ENCODE measurements around the gene OR11A1. TPM values are rescaled to one million over a fixed set of nuclear protein-coding genes. Genes with fewer than 3 reads are reported as not detected.

Gene OR11A1
- total RNA-seq, 1 donor from 2014 or later, result not detected

DNA sequence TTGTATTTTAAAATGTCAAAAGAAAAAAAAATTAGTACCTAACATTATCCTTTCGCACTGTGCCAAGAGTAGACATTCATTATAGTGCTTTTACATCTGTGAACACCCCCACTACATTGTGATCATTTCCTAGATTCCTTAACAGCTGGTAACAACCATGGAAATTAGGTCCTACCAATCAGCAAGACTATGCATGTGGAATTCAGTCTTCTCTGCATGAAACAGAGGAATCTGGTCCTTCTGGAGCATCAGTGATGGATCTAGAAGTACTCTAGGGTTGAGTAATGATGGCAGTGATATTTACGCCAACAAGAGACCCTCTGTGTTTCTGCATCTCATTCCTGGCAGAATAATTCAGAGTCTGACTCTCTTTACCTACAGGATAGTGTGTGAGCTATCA, 32.7 kb downstream of the OR11A1 start:
- Histone ChIP-seq H3K4me3 (ENCODE audit: low read length in 3 of 3) (no peak overlapping the region), H3K27me3 (ENCODE audit: control insufficient read depth in 3 of 3, insufficient read depth in 3 of 3, low read length in 3 of 3) (no peaks in the 10 kb centered on the region), H3K4me1 (ENCODE audit: control insufficient read depth in 3 of 3, insufficient read depth in 3 of 3, low read length in 3 of 3) (no peaks in the 10 kb centered on the region), H3K9me3 (ENCODE audit: control insufficient read depth in 3 of 3, low read length in 3 of 3) (no peaks in the 10 kb centered on the region), H3K9ac (ENCODE audit: low read depth in 1 of 3, low read length in 3 of 3) (no peak overlapping the region), H3K36me3 (ENCODE audit: control insufficient read depth in 3 of 3, insufficient read depth in 3 of 3, low read length in 3 of 3) (no peaks in the 10 kb centered on the region), H3K27ac (ENCODE audit: low read depth, low read length) (no peak overlapping the region)

DNA sequence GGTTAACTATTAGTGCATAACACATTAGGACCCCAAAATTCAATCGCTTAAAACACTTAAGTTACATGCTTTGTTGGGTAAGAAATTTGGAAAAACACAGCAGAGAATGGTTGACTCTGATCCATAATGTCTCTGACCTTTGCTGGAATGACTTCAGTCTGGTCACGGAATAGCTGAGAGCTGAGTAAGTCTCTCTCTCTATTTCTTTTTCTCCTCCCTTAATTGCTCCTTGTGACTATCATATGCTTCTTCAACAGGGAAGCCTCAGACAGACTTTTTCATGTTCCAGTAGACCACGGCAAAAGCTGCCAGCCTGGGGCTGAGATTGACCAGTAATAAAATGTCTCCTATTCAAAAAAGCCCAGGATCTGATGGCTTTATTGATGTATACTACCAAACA, 37.4 kb downstream of the OR11A1 start:
- Histone ChIP-seq H3K9me3 (ENCODE audit: control insufficient read depth in 3 of 3, low read length in 3 of 3) (no peaks in the 10 kb centered on the region), H3K9ac (ENCODE audit: low read depth in 1 of 3, low read length in 3 of 3) (no peak overlapping the region), H3K27me3 (ENCODE audit: control insufficient read depth in 3 of 3, insufficient read depth in 3 of 3, low read length in 3 of 3) (no peaks in the 10 kb centered on the region), H3K27ac (ENCODE audit: low read depth, low read length) (no peak overlapping the region), H3K4me3 (ENCODE audit: low read length in 3 of 3) (no peak overlapping the region), H3K36me3 (ENCODE audit: control insufficient read depth in 3 of 3, insufficient read depth in 3 of 3, low read length in 3 of 3) (no peaks in the 10 kb centered on the region), H3K4me1 (ENCODE audit: control insufficient read depth in 3 of 3, insufficient read depth in 3 of 3, low read length in 3 of 3) (no peaks in the 10 kb centered on the region)

DNA sequence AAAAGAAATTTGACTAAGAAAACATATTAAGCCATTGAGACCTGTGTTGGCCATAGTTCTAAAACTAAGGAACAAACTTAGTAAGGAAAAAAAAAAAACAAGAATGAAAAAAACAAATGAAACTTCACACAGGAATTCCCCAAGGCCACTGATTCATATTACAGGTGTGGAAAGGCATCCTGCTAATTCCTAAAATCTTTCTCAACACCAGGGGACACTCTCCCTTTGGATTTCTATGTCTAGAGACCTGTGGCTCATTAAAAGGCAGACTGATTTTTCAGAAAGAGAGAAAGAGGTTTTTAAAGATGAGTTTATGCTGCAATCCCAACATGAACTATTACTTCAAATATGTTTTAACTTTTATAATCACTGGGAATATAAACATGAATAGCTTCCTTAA, 42.3 kb downstream of the OR11A1 start, which contains the start of gene OR12D1:
TSS of gene OR12D1 (plus strand) at position 341 of the 400 bp plus-strand sequence.
- no peak within 1 kb of the TSS for H3K4me3 ChIP-seq (ENCODE audit: low read length in 3 of 3)
- H3K36me3 ChIP-seq (ENCODE audit: control insufficient read depth in 3 of 3, insufficient read depth in 3 of 3, low read length in 3 of 3), result no peaks in the 10 kb centered on the region
- no peaks in the 10 kb centered on the region for H3K4me1 ChIP-seq (ENCODE audit: control insufficient read depth in 3 of 3, insufficient read depth in 3 of 3, low read length in 3 of 3)
- peaks cover 0 to 2% (median 0%) of the 10 kb centered on the region in 3 donors for H3K9me3 ChIP-seq (ENCODE audit: control insufficient read depth in 3 of 3, low read length in 3 of 3)
- no peak within 1 kb of the TSS for H3K9ac ChIP-seq (ENCODE audit: low read depth in 1 of 3, low read length in 3 of 3)
- H3K27me3 ChIP-seq (ENCODE audit: control insufficient read depth in 3 of 3, insufficient read depth in 3 of 3, low read length in 3 of 3), result no peaks in the 10 kb centered on the region
- H3K27ac ChIP-seq (ENCODE audit: low read depth, low read length), result no peak within 1 kb of the TSS

DNA sequence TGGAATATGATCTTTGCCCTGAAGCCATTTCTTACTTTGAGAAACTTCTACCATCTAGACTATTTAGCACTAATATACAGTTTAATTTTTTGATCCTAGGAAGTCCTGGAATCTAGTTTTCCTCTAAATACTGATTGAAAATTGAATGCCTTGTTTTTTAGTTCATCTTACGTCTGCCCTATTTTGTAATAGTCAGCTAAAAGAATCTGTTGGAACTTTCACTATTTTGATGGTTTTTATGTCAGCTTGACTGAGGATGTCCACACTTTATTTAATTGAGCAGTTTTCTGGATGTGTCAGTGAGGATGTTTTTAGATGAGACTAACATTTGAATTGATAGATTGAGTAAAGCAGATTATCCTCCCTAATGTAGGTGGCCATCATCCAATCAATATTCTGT, 53.1 kb downstream of the OR11A1 start:
- no peaks in the 10 kb centered on the region for H3K9me3 ChIP-seq (ENCODE audit: control insufficient read depth in 3 of 3, low read length in 3 of 3)
- no peak overlapping the region for H3K27ac ChIP-seq (ENCODE audit: low read depth, low read length)
- H3K36me3 ChIP-seq (ENCODE audit: control insufficient read depth in 3 of 3, insufficient read depth in 3 of 3, low read length in 3 of 3), result no peaks in the 10 kb centered on the region
- H3K4me1 ChIP-seq (ENCODE audit: control insufficient read depth in 3 of 3, insufficient read depth in 3 of 3, low read length in 3 of 3), result no peaks in the 10 kb centered on the region
- no peak overlapping the region for H3K9ac ChIP-seq (ENCODE audit: low read depth in 1 of 3, low read length in 3 of 3)
- no peaks in the 10 kb centered on the region for H3K27me3 ChIP-seq (ENCODE audit: control insufficient read depth in 3 of 3, insufficient read depth in 3 of 3, low read length in 3 of 3)
- no peak overlapping the region for H3K4me3 ChIP-seq (ENCODE audit: low read length in 3 of 3)

DNA sequence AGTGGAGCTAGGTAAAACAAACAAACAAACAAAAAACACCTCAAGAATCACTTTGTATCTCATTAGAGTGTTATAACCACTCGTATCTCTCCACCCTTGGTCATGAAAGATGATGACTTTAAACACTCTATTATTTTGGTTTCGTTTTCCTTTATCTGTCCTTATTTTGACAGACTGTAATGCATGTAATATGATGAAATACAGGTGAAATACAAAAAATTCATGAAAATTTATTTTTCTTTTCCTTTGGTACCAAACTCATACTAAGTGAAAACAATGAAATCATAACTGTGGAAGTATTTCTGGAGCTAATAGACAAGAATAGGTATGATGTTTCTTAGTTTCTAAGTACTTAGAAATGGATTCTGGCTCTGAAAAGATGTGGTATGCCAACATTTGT, 57.3 kb downstream of the OR11A1 start:
- H3K36me3 ChIP-seq (ENCODE audit: control insufficient read depth in 3 of 3, insufficient read depth in 3 of 3, low read length in 3 of 3), result no peaks in the 10 kb centered on the region
- no peak overlapping the region for H3K9ac ChIP-seq (ENCODE audit: low read depth in 1 of 3, low read length in 3 of 3)
- H3K27me3 ChIP-seq (ENCODE audit: control insufficient read depth in 3 of 3, insufficient read depth in 3 of 3, low read length in 3 of 3), result no peaks in the 10 kb centered on the region
- H3K4me1 ChIP-seq (ENCODE audit: control insufficient read depth in 3 of 3, insufficient read depth in 3 of 3, low read length in 3 of 3), result no peaks in the 10 kb centered on the region
- no peaks in the 10 kb centered on the region for H3K9me3 ChIP-seq (ENCODE audit: control insufficient read depth in 3 of 3, low read length in 3 of 3)
- H3K27ac ChIP-seq (ENCODE audit: low read depth, low read length), result no peak overlapping the region
- no peak overlapping the region for H3K4me3 ChIP-seq (ENCODE audit: low read length in 3 of 3)

DNA sequence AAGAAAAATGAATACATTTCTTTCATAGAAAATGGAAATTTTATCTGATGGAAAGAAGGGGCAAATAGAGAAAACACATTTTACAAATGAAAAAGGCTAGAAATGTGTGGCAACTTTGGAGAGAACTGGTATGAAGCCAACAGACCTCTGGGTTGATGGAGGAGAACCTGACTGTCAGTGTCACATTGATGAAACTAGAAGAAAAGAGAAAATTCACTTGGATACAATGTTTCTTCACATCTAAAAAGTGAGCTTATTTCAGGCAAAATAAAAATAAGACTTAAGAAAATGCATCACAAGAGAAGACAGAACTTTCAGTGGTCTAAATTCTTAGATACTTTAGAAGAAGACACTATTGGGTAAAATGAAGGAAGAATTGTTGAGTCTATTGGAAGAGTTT, 61.5 kb downstream of the OR11A1 start, which contains the start of gene OR12D2:
TSS of gene OR12D2 (plus strand) at position 301 of the 400 bp plus-strand sequence. CDS start 1,069 bp downstream, outside the sequence.
- Histone ChIP-seq H3K9me3 (ENCODE audit: control insufficient read depth in 3 of 3, low read length in 3 of 3) (no peaks in the 10 kb centered on the region), H3K27ac (ENCODE audit: low read depth, low read length) (no peak within 1 kb of the TSS), H3K36me3 (ENCODE audit: control insufficient read depth in 3 of 3, insufficient read depth in 3 of 3, low read length in 3 of 3) (no peaks in the 10 kb centered on the region), H3K27me3 (ENCODE audit: control insufficient read depth in 3 of 3, insufficient read depth in 3 of 3, low read length in 3 of 3) (no peaks in the 10 kb centered on the region), H3K9ac (ENCODE audit: low read depth in 1 of 3, low read length in 3 of 3) (no peak within 1 kb of the TSS), H3K4me3 (ENCODE audit: low read length in 3 of 3) (no peak within 1 kb of the TSS), H3K4me1 (ENCODE audit: control insufficient read depth in 3 of 3, insufficient read depth in 3 of 3, low read length in 3 of 3) (no peaks in the 10 kb centered on the region)

DNA sequence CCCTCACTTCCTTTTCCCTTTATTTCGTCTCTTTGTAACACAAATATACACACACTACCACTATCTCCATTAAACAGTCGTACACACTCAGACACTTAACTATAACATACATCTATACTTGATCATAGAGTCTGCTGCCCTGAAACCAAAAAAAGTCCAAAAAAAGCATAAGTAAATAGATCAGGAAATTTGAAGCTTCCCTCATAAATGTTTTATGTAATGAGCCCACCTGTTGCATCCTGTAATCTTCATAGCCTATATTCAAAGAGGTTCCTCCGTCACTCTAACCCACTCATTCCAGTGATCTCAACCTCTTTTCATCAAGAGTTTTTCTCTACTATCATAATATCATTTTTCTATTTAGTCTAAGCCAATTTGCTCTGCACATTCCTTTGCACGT, 68.3 kb downstream of the OR11A1 start:
- Histone ChIP-seq H3K9ac (ENCODE audit: low read depth in 1 of 3, low read length in 3 of 3) (no peak overlapping the region), H3K36me3 (ENCODE audit: control insufficient read depth in 3 of 3, insufficient read depth in 3 of 3, low read length in 3 of 3) (no peaks in the 10 kb centered on the region), H3K27me3 (ENCODE audit: control insufficient read depth in 3 of 3, insufficient read depth in 3 of 3, low read length in 3 of 3) (no peaks in the 10 kb centered on the region), H3K9me3 (ENCODE audit: control insufficient read depth in 3 of 3, low read length in 3 of 3) (no peaks in the 10 kb centered on the region), H3K4me3 (ENCODE audit: low read length in 3 of 3) (no peak overlapping the region), H3K27ac (ENCODE audit: low read depth, low read length) (no peak overlapping the region), H3K4me1 (ENCODE audit: control insufficient read depth in 3 of 3, insufficient read depth in 3 of 3, low read length in 3 of 3) (no peaks in the 10 kb centered on the region)

DNA sequence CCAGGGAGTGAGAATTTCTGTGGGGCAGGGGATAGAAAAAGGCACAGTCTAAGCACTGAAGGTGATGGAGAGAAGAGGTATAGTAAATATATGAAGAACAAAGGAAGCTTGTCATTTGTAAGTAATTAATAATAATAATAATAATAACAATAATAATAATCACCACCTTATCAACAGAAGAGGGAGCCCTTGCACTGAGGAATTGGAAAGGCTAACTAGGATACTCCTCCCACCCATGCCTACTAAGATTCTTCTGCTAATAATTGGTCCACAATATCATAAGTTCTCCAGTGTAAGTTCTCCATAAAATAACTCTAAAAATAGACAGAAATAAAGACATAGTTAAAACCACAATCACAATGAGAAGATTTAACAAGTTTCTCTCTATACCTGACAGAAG, 80.9 kb downstream of the OR11A1 start:
- Histone ChIP-seq H3K4me1 (ENCODE audit: control insufficient read depth in 3 of 3, insufficient read depth in 3 of 3, low read length in 3 of 3) (no peaks in the 10 kb centered on the region), H3K9me3 (ENCODE audit: control insufficient read depth in 3 of 3, low read length in 3 of 3) (no peaks in the 10 kb centered on the region), H3K27me3 (ENCODE audit: control insufficient read depth in 3 of 3, insufficient read depth in 3 of 3, low read length in 3 of 3) (no peaks in the 10 kb centered on the region), H3K4me3 (ENCODE audit: low read length in 3 of 3) (no peak overlapping the region), H3K9ac (ENCODE audit: low read depth in 1 of 3, low read length in 3 of 3) (no peak overlapping the region), H3K36me3 (ENCODE audit: control insufficient read depth in 3 of 3, insufficient read depth in 3 of 3, low read length in 3 of 3) (no peaks in the 10 kb centered on the region), H3K27ac (ENCODE audit: low read depth, low read length) (no peak overlapping the region)

Other genes with a start within 250 kb of the OR11A1 start
- not detected for gene OR14J1, start 155.4 kb downstream of the OR11A1 start, total RNA-seq
- gene OR5V1, start 88.2 kb downstream of the OR11A1 start, total RNA-seq, result not detected
- not detected for gene OR12D3, start 81.8 kb downstream of the OR11A1 start, total RNA-seq
- not detected for gene OR12D2, start 61.4 kb downstream of the OR11A1 start, total RNA-seq
- gene OR12D1, start 42.1 kb downstream of the OR11A1 start, total RNA-seq, result not detected
- gene OR10C1, start 17.8 kb downstream of the OR11A1 start, total RNA-seq, result not detected
- not detected for gene OR2H1, start 84 bp upstream of the OR11A1 start, total RNA-seq
- gene MAS1L, start 30.9 kb upstream of the OR11A1 start, total RNA-seq, result not detected
- 1.6 TPM for gene UBD, start 102.7 kb upstream of the OR11A1 start, total RNA-seq
- gene OR2H2, start 128.1 kb upstream of the OR11A1 start, total RNA-seq, result not detected
- 9.9 TPM for gene GABBR1, start 176.1 kb upstream of the OR11A1 start, total RNA-seq
- not detected for gene MOG, start 200.0 kb upstream of the OR11A1 start, total RNA-seq
- not detected for gene ZFP57, start 224.1 kb upstream of the OR11A1 start, total RNA-seq